HG03521 (cell line): ENCODE measurements around the gene BTLA.
"Not testable (repeated sequence)": the region's sequence is repeated elsewhere in the genome, so short reads cannot be mapped to it uniquely, and the experiment has no call there.

ENCODE experiments used
- ATAC-seq: cut with Tn5 transposase; IDR thresholded peaks from one replicate; pipeline ENCODE4 v1.9.1; 2021; ENCODE audit warnings: mild to moderate bottlenecking, moderate library complexity; ENCODE audit not compliant: unreplicated experiment

BTLA gene

DNA sequence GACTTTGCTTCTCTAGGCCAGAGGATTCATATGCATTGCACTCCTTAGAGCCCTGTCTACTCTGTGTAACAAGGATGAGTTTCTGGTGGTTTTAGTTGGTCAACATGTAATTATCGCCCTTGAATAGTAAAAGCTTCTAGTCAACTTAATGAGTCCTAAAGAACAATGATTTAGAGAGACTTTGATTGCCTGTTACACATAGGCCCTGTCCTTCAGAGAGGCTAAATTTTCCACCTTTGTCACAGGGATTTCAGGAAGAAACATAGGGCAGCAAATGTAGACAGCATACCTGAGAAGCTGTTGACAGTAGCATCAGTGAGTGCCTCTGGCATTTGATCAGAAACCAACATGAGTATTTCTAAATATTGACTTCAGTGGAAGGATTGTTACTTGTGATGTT is 7.1 kb downstream of the BTLA start:
- ATAC-seq: no peak

DNA sequence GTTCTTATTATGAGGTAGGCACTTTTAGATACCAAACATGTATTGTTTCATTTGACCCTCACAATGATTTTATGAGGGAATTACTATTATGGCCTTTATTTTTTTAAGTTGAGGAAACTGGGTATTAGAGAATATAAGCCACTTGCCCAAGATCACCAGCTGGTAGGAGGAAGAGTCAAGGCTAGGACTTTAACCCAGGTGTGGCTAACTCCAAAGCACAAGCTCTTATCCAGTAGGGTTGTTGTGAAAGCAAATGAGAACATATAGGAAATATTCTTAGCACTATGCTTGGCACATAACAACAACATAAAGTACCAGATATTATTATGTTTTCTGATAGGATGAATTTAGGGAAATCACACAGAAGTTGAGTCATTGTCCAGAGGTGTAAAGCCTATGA is 7.9 kb downstream of the BTLA start:
- ATAC-seq: no peak

GRCh38 chr3:112489674-112490479 is 9.4 kb downstream of the BTLA start:
- ATAC-seq: no peak

DNA sequence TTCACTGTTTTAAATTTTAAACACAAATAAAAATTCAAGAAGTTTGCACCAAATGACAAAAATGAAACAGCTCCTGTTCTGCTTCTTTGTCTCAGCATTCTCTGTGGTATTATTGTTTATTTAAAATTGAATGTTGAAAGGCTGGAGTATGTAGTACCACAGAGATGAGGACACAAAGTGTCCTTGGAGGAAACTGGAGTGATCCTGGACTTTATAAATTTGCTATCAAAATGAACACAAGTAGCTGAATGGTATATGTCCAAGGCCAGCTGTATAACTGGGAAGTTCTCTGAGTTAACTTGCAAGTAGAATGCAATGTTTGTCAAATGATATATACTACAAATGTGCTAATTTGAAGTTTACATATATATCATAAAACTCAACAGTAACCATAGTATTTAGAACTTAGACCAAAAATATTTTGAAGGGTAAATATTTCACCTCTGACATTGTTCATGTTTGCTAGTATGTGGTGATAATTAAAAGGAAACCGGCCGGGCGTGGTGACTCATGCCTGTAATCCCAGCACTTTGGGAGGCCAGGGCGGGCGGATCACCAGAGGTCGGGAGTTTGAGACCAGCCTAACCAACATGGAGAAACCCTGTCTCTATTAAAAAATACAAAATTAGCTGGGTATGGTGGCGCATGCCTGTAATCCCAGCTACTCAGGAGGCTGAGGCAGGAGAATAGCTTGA is 12.3 kb downstream of the BTLA start:
- ATAC-seq: no peak

DNA sequence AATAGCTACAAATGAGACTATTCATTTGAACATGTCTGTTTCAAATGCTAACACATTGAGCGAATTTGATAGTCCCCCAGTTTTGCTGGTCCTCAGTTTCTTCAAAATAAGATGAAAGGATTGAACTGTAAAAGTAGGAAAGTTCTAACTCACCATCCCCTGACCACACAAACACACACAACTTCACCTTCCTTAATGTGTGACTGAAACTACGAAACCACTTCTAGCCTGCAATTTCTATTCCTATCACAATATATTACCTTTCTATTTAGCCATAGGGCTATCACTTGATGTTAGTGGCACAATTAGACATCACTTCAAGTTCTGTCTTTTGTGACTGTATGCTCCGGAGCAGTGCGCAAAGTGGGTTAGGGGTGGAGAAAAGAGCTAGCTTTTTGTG is 14.9 kb downstream of the BTLA start:
- ATAC-seq: no peak

- no peak for ATAC-seq
These were observed 16.6 kb downstream of the BTLA start for GRCh38 chr3:112482675-112483074.

- ATAC-seq: no peak
These were observed 18.0 kb downstream of the BTLA start for GRCh38 chr3:112481302-112481721.

DNA sequence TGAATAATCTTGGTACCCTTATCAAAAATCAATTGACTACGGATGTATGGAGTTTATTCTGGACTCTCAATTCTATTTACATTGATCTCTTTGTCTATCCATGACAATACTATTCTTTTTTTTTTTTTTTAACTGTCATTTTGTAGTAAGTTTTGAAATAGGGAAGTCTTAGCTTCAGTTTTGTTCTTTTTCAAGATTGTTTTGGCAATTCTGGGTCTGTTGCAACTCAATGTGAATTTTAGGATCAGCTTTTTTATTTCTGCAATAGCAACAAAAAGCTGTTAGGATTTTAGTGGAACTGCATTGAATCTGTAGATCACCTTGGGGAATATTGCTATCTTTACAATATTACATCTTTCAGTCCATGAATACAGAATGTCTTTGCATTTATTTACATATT is 21.4 kb downstream of the BTLA start:
- ATAC-seq: no peak

DNA sequence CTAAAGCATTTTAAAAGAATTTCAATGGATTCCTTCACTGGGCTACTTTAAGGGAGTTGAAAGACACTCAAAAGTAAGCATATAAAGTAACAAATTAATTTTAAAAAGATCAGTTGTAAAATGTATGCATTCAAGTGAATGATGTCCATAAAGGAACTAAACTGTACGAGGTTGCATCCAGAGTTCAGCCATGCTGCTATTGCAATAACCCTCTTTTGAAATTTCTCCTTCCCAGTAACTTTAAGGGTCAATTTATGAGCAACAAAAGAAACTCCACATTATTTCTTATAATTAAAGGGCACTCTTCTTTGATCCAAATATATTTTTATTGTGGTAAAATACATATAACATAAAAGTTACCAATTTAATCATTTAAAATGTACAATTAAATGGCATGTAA is 22.9 kb downstream of the BTLA start:
- no peak for ATAC-seq

- no peak for ATAC-seq
These were observed 24.5 kb downstream of the BTLA start for GRCh38 chr3:112474796-112475195.

GRCh38 chr3:112472691-112473090 is 26.6 kb downstream of the BTLA start:
- no peak for ATAC-seq

DNA sequence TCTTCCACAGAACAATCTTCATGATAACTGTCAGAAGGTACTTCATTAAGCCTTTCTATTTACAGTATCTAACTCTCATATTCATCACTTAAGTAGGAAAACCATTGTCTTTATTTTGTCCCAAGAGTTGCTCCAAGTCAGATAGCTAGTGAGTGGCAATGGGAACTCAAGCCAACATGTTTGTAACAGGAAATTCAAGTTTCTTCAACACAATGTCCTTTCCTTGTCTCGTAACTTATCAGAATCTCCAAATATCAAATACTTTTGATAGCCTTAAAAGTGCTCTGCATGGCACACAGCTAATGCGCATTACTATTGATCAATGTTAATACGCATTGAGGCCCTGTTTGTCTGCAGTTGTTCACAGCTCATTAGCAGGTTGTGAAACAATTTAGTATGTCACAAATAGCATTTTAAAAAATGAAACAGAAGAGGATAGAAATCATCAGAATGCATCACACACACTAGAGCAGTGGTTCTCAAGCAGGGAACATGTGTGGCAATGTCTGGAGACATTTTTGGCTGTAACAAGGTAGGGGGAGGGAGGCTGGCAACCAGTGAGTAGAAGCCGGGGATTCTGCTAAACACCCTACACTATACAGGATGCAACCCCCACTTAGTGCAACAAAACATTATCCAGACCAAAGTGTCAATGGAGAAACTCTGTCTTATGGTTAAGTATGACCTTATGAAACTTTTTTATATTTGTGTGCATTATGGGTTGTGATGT is 27.5 kb downstream of the BTLA start:
- ATAC-seq: no peak

DNA sequence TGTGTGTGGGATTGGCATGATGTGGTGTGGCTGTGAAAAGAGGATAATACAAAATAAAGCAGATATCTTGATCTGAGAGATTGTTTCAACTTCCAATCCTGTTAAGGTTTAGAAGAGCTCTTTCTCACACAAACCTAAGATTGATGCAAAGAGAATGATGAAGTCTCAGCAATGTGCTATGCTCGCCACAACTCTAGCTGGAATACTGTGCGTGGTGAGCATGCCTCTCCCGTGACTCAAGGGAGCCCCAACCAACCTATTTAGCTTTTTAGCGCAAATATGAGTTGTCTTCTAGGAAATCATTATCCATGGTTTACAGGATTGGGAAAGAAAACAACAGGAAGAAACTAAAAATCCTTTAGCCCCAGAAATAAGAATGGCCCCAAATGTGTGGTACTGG is 28.5 kb downstream of the BTLA start:
- ATAC-seq: no peak

GRCh38 chr3:112469671-112470070 is 29.6 kb downstream of the BTLA start:
- ATAC-seq: no peak

GRCh38 chr3:112467539-112467938 is 31.7 kb downstream of the BTLA start:
- no peak for ATAC-seq

- ATAC-seq: no peak
These were observed 33.3 kb downstream of the BTLA start for GRCh38 chr3:112466020-112466419.

DNA sequence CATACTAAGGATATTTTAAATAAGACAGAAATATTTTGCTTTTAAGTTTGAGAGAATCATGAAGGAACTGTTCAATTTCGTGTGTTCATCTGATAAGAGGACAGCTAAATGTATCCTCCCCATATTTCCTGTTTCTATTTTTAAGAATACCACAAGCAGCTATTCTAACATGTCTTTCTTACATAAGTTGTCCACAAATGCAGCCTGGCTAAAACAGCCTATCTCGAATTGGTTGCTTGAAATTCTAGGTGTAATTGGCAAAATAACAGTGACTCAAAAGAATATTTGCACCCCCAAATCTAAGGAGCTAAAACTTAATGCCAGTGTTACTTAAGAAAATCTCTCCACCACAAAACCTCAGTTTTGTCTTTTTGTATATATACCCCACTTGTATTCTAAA is 35.0 kb downstream of the BTLA start:
- ATAC-seq: no peak

DNA sequence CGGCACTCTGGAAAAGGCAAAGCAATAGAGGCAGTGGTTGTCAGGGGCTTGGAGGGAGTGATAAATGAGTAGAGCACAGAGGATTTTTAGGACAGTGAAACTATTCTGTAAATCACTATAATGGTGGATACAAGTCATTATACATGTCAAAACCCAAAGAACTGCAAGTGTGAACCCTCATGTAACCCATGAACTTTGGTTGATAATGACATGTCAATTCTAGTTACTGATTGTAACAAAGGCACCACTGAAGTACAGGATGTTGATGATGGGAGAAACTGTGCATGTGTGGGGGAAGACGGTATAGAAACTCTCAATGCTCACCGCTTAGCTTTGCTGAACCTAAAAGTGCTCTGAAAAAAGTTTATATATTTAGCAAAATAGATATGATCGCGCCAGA is 36.0 kb downstream of the BTLA start:
- peak; percentile 30 for ATAC-seq

DNA sequence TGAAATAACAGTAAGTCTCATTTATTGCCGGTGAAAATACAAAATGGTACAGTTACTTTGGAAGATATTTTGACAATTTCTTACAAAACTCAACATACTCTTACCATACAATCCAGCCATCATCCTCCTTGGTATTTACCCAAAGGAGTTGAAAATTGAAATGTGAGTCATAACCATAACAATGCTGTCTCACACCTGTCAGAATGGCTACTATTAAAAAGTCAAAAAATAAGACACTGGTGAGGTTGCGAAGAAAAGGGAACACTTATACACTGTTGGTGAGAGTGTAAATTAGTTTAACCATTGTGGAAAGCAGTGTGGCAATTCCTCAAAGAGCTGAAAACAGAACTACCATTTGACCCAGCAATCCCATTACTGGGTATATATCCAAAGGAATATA is 37.5 kb downstream of the BTLA start:
- not testable (repeated sequence) for ATAC-seq

GRCh38 chr3:112460519-112461195 is 38.6 kb downstream of the BTLA start:
- ATAC-seq: no peak

DNA sequence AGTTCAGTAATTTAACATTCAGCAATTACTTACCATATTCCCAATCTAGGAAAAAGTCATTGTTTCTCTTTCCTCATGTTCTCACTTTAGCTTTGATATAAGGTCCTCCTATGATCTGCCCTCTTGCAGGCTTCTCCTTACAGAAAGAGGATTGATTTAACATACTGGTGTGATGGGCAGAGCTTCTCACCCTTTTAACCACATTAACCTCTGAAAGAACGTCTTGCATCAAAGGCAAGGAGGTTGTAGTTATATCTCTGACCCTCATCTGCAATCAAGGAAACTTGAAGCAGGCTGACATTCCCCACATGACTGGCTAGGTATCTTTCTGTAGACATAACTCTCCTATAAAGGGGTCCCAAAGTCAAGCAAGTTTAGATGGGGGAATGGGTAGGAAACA is 39.5 kb downstream of the BTLA start:
- ATAC-seq: no peak
